ENCODE results near the gene IRF2BP2.

The IRF2BP2 gene

GRCh38 chr1:234599617-234600417 lies 10.2 kb downstream of the IRF2BP2 start:
- Histone ChIP-seq H3K18ac (ENCODE audit: low read length) (peak overlapping the region; percentile 88), H3K36me3 (replicated peaks in 1 of 2; ENCODE audit: control insufficient read depth in 2 of 2, insufficient read depth in 2 of 2, low read length in 2 of 2) (peaks cover 0 to 33% of the 10 kb centered on the region in 2 donors), H3K4me2 (ENCODE audit: insufficient read depth, low read length, poor library complexity, severe bottlenecking) (peak overlapping the region; percentile 65), H3K4ac (ENCODE audit: low read length) (no peak overlapping the region), H2BK15ac (ENCODE audit: low read length) (no peak overlapping the region), H3K4me1 (ENCODE audit: control insufficient read depth in 2 of 2, insufficient read depth in 1 of 2, low read depth in 1 of 2, low read length in 2 of 2) (peaks cover 5 to 47% of the 10 kb centered on the region in 2 donors), H3K4me3 (ENCODE audit: low read length in 2 of 2) (peak overlapping the region; percentile 40 to 74), H3K23ac (ENCODE audit: low read depth, low read length, poor library complexity) (no peak overlapping the region), H2BK120ac (ENCODE audit: low read depth, low read length) (no peak overlapping the region), H2AK5ac (ENCODE audit: low read depth, low read length) (no peak overlapping the region), H2BK5ac (ENCODE audit: low read length) (peak overlapping the region; percentile 16), H3K9me3 (replicated peaks in 1 of 2; ENCODE audit: control insufficient read depth in 2 of 2, insufficient read depth in 1 of 2, low read depth in 1 of 2, low read length in 2 of 2) (no peaks in the 10 kb centered on the region), H3K27ac (replicated peaks; ENCODE audit: low read length) (peak overlapping the region; percentile 90), H4K8ac (ENCODE audit: low read depth, low read length) (no peak overlapping the region), H2AFZ (ENCODE audit: low read length) (peak overlapping the region; percentile 81), H3K14ac (ENCODE audit: low read length) (no peak overlapping the region), H3K9ac (ENCODE audit: low read depth, low read length, poor library complexity) (no peak overlapping the region), H3K79me1 (ENCODE audit: low read depth, low read length) (no peaks in the 10 kb centered on the region), H2BK12ac (ENCODE audit: low read length) (no peak overlapping the region), H4K91ac (ENCODE audit: low read depth, low read length, poor library complexity) (no peak overlapping the region), H3K27me3 (ENCODE audit: control insufficient read depth in 3 of 3, insufficient read depth in 3 of 3, low read depth in 1 of 3, low read length in 3 of 3) (no peaks in the 10 kb centered on the region)
- peak; percentile 90 for DNase-seq (ENCODE audit: low spot score)
- no CpG with 5 or more reads among the region's 87 CpGs for WGBS, 2 donors (ENCODE audit: extremely low coverage in 2 of 2, insufficient read length in 2 of 2, insufficient replicate concordance in 1 of 2)

- H3K9ac ChIP-seq (ENCODE audit: low read depth, low read length, poor library complexity): no peak overlapping the region
- no peak overlapping the region for H3K14ac ChIP-seq (ENCODE audit: low read length)
- H3K18ac ChIP-seq (ENCODE audit: low read length): no peak overlapping the region
- no peaks in the 10 kb centered on the region for H3K27me3 ChIP-seq (ENCODE audit: control insufficient read depth in 3 of 3, insufficient read depth in 3 of 3, low read depth in 1 of 3, low read length in 3 of 3)
- no peak overlapping the region for H2BK15ac ChIP-seq (ENCODE audit: low read length)
- H4K91ac ChIP-seq (ENCODE audit: low read depth, low read length, poor library complexity): no peak overlapping the region
- no peak overlapping the region for H3K23ac ChIP-seq (ENCODE audit: low read depth, low read length, poor library complexity)
- no peak overlapping the region for H3K4ac ChIP-seq (ENCODE audit: low read length)
- H3K27ac ChIP-seq (replicated peaks; ENCODE audit: low read length): peak overlapping the region; percentile 90
- peak overlapping the region; percentile 81 for H2AFZ ChIP-seq (ENCODE audit: low read length)
- H3K9me3 ChIP-seq (replicated peaks in 1 of 2; ENCODE audit: control insufficient read depth in 2 of 2, insufficient read depth in 1 of 2, low read depth in 1 of 2, low read length in 2 of 2): no peaks in the 10 kb centered on the region
- H2AK5ac ChIP-seq (ENCODE audit: low read depth, low read length): no peak overlapping the region
- no peak overlapping the region for H2BK12ac ChIP-seq (ENCODE audit: low read length)
- DNase-seq (ENCODE audit: low spot score): no peak
- H2BK120ac ChIP-seq (ENCODE audit: low read depth, low read length): no peak overlapping the region
- H3K79me1 ChIP-seq (ENCODE audit: low read depth, low read length): no peaks in the 10 kb centered on the region
- WGBS, 2 donors (ENCODE audit: extremely low coverage in 2 of 2, insufficient read length in 2 of 2, insufficient replicate concordance in 1 of 2): no CpG with 5 or more reads among the region's 1 CpG
- H3K4me3 ChIP-seq (ENCODE audit: low read length in 2 of 2): peak overlapping the region; percentile 40 to 74
- no peak overlapping the region for H4K8ac ChIP-seq (ENCODE audit: low read depth, low read length)
- H2BK5ac ChIP-seq (ENCODE audit: low read length): no peak overlapping the region
- peaks cover 5 to 41% of the 10 kb centered on the region in 2 donors for H3K4me1 ChIP-seq (ENCODE audit: control insufficient read depth in 2 of 2, insufficient read depth in 1 of 2, low read depth in 1 of 2, low read length in 2 of 2)
- peaks cover 0 to 26% of the 10 kb centered on the region in 2 donors for H3K36me3 ChIP-seq (replicated peaks in 1 of 2; ENCODE audit: control insufficient read depth in 2 of 2, insufficient read depth in 2 of 2, low read length in 2 of 2)
- peak overlapping the region; percentile 59 for H3K4me2 ChIP-seq (ENCODE audit: insufficient read depth, low read length, poor library complexity, severe bottlenecking)
Measured at GRCh38 chr1:234598974-234599616, 10.9 kb downstream of the IRF2BP2 start.

GRCh38 chr1:234597894-234598293 lies 12.1 kb downstream of the IRF2BP2 start:
- H3K36me3 ChIP-seq (replicated peaks in 1 of 2; ENCODE audit: control insufficient read depth in 2 of 2, insufficient read depth in 2 of 2, low read length in 2 of 2): peaks cover 0 to 15% of the 10 kb centered on the region in 2 donors
- WGBS, 2 donors (ENCODE audit: extremely low coverage in 2 of 2, insufficient read length in 2 of 2, insufficient replicate concordance in 1 of 2): no CpG with 5 or more reads among the region's 2 CpGs
- H3K18ac ChIP-seq (ENCODE audit: low read length): no peak overlapping the region
- peaks cover 0 to 3% of the 10 kb centered on the region in 2 donors for H3K9me3 ChIP-seq (replicated peaks in 1 of 2; ENCODE audit: control insufficient read depth in 2 of 2, insufficient read depth in 1 of 2, low read depth in 1 of 2, low read length in 2 of 2)
- H3K14ac ChIP-seq (ENCODE audit: low read length): no peak overlapping the region
- H2AK5ac ChIP-seq (ENCODE audit: low read depth, low read length): no peak overlapping the region
- H4K91ac ChIP-seq (ENCODE audit: low read depth, low read length, poor library complexity): no peak overlapping the region
- no peak overlapping the region for H2BK12ac ChIP-seq (ENCODE audit: low read length)
- H3K27ac ChIP-seq (replicated peaks; ENCODE audit: low read length): no peak overlapping the region
- H2BK5ac ChIP-seq (ENCODE audit: low read length): no peak overlapping the region
- no peak overlapping the region for H3K4me3 ChIP-seq (ENCODE audit: low read length in 2 of 2)
- H2BK15ac ChIP-seq (ENCODE audit: low read length): no peak overlapping the region
- H4K8ac ChIP-seq (ENCODE audit: low read depth, low read length): no peak overlapping the region
- H3K79me1 ChIP-seq (ENCODE audit: low read depth, low read length): no peaks in the 10 kb centered on the region
- H3K23ac ChIP-seq (ENCODE audit: low read depth, low read length, poor library complexity): no peak overlapping the region
- no peak overlapping the region for H2AFZ ChIP-seq (ENCODE audit: low read length)
- no peak overlapping the region for H3K9ac ChIP-seq (ENCODE audit: low read depth, low read length, poor library complexity)
- no peak overlapping the region for H2BK120ac ChIP-seq (ENCODE audit: low read depth, low read length)
- DNase-seq (ENCODE audit: low spot score): no peak
- H3K4ac ChIP-seq (ENCODE audit: low read length): no peak overlapping the region
- peaks cover 3 to 34% of the 10 kb centered on the region in 2 donors for H3K4me1 ChIP-seq (ENCODE audit: control insufficient read depth in 2 of 2, insufficient read depth in 1 of 2, low read depth in 1 of 2, low read length in 2 of 2)
- no peaks in the 10 kb centered on the region for H3K27me3 ChIP-seq (ENCODE audit: control insufficient read depth in 3 of 3, insufficient read depth in 3 of 3, low read depth in 1 of 3, low read length in 3 of 3)
- no peak overlapping the region for H3K4me2 ChIP-seq (ENCODE audit: insufficient read depth, low read length, poor library complexity, severe bottlenecking)

GRCh38 chr1:234595899-234596298 lies 14.1 kb downstream of the IRF2BP2 start:
- Histone ChIP-seq H3K9ac (ENCODE audit: low read depth, low read length, poor library complexity) (no peak overlapping the region), H3K23ac (ENCODE audit: low read depth, low read length, poor library complexity) (no peak overlapping the region), H3K14ac (ENCODE audit: low read length) (no peak overlapping the region), H3K9me3 (replicated peaks in 1 of 2; ENCODE audit: control insufficient read depth in 2 of 2, insufficient read depth in 1 of 2, low read depth in 1 of 2, low read length in 2 of 2) (peaks cover 0 to 3% of the 10 kb centered on the region in 2 donors), H3K79me1 (ENCODE audit: low read depth, low read length) (no peaks in the 10 kb centered on the region), H2BK12ac (ENCODE audit: low read length) (no peak overlapping the region), H2AFZ (ENCODE audit: low read length) (no peak overlapping the region), H4K91ac (ENCODE audit: low read depth, low read length, poor library complexity) (no peak overlapping the region), H3K27ac (replicated peaks; ENCODE audit: low read length) (no peak overlapping the region), H2BK15ac (ENCODE audit: low read length) (no peak overlapping the region), H3K4me3 (ENCODE audit: low read length in 2 of 2) (no peak overlapping the region), H4K8ac (ENCODE audit: low read depth, low read length) (no peak overlapping the region), H3K18ac (ENCODE audit: low read length) (no peak overlapping the region), H3K27me3 (ENCODE audit: control insufficient read depth in 3 of 3, insufficient read depth in 3 of 3, low read depth in 1 of 3, low read length in 3 of 3) (no peaks in the 10 kb centered on the region), H3K36me3 (replicated peaks in 1 of 2; ENCODE audit: control insufficient read depth in 2 of 2, insufficient read depth in 2 of 2, low read length in 2 of 2) (no peaks in the 10 kb centered on the region), H3K4ac (ENCODE audit: low read length) (no peak overlapping the region), H2BK5ac (ENCODE audit: low read length) (peak overlapping the region; percentile 11), H3K4me1 (ENCODE audit: control insufficient read depth in 2 of 2, insufficient read depth in 1 of 2, low read depth in 1 of 2, low read length in 2 of 2) (peaks cover 2 to 15% of the 10 kb centered on the region in 2 donors), H2BK120ac (ENCODE audit: low read depth, low read length) (no peak overlapping the region), H3K4me2 (ENCODE audit: insufficient read depth, low read length, poor library complexity, severe bottlenecking) (no peak overlapping the region), H2AK5ac (ENCODE audit: low read depth, low read length) (no peak overlapping the region)
- DNase-seq (ENCODE audit: low spot score): no peak
- no CpG with 5 or more reads among the region's 2 CpGs for WGBS, 2 donors (ENCODE audit: extremely low coverage in 2 of 2, insufficient read length in 2 of 2, insufficient replicate concordance in 1 of 2)

Measured in neuronal stem cell (in vitro differentiated cells).